NCI-H345 treated with DMSO at 0.1 percent for 48 hours (cell line): Measurements from ENCODE around the gene COL8A2.

Source experiments
- DNase-seq: peaks from one replicate; lab custom pipeline; 2025; ENCODE audit not compliant: unreplicated experiment; lab: John Stamatoyannopoulos, UW

Gene COL8A2

DNA sequence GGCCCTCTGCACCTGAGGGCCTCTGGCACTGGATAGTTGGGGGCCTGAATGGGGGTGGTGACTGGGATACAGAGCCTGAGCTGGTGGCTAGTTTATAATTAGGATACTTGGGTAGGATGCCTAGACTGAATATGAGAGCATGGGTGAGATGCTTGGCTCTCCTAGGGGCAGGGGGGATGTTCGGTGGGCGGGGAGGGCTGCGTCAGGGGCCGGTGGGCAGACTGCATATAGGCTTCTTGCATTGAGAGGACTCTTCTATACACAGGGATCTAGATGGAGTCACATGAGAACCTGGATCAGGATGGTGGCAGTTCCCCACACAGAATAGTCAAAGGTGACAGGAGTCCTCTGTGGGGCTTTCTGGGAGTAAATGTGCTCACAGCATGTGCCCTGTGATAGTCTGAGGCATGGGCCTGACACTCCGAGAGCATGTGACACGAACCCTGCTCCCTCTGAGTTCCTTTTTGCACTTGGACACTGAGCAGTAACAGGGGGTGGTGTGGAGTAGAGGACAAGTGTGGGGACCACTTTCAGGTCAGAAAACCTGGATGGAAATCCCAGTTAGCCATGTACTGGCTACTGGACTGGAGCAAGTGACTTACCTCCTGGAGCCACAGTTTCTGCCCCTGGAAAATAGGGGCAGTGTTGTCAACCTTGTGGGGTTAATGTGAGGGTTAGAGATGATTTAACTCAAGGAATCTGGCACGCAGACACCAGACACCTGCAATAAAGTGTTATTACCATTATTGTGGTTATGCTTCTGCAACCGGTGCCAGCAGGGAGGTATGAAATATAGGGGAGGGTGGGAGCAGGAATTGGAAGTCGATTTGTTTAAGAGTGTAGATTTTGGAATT, 33.2 kb upstream of the COL8A2 start:
- DNase-seq: no peak

DNA sequence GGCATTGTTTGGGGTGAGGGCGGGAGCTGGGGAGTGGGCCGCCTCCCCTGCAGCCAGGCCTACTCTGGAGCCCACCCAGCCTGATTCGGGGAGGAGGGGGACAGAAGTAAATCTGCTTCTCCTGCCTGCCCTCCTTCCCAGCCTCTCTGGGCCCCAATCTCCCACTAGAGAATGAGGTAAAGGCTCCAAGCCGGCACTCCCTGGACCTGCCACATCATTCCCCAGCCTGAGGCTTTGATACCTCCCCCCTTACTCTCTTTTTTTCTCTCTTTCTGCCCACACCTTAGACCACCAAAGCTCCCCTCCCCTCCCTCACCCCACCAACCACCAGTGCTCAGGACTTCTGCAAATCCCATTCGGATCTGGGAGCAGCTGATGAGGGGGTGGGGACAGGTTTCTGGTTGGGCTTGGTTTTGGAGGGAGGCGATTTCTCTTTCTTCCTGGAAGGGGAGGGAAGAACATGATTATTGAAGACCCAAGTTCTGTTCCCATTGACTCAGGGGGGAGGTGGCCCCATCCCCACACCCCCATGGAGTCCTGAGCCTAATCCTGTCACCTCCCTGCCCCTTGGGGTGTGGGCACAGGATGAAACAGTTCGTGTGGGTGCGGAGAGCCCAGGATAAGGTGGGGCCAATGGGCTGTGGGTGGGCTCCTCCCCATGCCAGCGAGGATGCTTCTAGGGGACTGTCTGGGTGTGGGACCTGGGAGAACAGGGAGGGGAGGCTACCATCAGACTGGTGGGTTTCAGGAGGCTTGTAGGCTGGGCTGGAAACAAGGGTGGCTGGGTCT, 32.3 kb upstream of the COL8A2 start:
- no peak for DNase-seq

DNA sequence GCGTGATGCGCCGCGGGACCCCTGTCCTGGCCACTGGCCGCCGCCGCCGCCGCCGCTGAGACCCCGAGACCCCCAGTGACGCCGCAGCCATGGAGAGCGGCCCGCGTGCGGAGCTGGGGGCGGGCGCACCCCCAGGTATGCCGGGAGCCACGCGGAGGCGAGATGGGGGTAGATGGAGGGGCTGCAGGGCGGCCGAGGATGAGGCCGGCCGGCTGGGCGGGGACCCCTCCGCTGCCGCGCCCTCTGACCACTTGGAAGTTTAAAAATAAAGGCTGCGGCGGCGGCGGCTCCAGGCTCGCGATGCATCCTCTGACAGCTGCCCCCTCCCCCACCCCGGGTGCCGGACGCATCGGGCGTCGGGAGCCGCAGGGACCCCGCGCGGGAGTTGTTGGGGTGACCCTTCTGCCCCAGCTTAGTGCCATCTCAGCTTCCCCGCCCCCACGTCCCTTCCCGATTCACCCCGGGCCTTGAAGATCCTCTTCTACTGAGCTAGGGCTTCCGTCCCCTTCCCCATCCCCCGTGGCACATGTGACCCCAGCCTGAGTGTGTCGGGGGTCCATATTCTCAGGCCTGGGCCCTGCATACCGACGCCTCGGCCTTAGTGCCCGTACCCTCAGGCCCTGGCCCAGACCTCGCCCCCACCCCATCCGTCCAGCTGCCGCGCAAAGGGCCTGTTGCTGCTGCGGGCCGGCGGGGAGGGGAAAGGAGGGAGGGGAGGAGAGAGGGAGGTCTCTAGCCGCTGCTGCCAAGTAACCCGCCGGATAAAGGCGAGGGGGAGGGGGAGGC, 31.5 kb upstream of the COL8A2 start:
- peak; percentile 45 for DNase-seq

DNA sequence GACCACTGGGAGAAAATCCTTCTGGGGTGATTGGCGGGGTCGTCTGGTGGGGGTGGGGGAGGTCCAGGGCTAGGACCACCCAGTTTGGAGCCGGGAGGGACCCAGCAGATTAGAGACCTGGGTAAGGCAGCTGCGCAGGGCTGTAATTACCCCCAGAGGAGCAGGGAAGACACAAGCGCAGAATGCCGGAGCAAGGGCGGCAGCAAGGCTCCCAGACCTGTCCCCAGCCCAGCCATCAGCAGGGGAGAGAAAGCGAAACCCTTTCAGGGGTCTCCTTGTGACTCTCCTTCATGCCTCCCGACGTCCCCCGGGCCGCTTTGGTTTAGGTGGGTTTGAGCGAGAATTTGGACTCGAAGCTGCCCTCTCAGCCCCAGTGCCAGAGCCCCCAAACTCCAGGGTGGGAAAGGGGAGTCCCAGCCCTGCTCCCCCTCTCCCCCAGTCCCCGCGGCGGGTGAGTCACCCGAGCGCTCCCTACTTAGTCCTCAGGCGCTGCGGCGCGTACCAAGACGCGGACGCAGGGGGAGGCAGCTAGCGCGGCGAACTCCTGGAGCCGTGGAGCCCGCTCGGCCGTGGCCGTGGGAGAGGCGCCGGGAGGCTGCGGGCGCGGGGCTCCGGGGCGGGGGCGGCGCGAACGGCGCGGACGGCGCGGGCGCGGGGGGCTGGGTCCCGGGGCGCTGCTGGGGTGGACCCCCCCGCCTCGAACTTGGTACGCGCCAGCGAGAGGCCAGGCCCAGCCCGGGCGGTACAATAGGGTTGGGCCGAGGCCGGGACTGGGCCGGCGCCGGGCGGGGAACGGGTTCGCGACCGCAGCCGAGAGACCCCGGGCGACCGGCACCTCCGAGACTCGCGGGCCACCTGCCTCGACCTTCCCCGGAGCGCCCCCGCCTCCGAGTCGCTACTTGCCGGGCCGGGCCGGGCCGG, 30.6 kb upstream of the COL8A2 start, which contains the start of gene MAP7D1:
MAP7D1 (plus strand) TSS at position 753 of the 921 bp plus-strand sequence. CDS start 258 bp downstream, outside the sequence.
- DNase-seq: peak; percentile 60

DNA sequence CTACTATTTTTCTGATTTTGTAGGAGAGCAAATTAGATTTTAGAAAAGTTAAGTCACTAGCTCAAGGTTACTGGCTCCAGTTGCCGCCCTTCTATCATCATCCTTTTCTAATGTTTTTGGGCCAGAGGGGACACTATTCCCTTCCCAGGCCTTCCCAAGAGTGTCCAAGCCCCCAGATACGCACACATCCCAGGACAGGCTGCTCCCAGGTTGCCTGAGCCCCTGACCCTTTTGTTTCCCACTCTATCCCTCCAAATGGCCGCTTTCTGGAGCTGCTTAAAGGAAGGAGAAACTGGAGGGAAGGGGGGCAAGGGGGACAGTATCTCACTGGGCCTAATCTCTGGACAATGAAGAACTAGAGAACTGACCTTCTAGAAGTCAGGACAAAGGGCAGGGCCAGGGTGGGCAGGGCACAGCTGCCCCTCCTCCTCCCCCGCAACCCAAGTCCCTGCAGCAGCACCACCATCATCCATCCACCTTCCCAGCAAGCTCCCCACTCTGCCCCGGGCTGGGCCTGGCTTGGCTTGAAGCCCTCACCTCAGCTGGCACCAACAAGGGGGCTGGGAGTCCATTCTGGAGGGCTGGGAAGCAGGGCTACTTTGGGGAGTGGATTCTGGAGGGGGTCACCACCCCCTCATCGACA, 29.9 kb upstream of the COL8A2 start:
- no peak for DNase-seq

DNA sequence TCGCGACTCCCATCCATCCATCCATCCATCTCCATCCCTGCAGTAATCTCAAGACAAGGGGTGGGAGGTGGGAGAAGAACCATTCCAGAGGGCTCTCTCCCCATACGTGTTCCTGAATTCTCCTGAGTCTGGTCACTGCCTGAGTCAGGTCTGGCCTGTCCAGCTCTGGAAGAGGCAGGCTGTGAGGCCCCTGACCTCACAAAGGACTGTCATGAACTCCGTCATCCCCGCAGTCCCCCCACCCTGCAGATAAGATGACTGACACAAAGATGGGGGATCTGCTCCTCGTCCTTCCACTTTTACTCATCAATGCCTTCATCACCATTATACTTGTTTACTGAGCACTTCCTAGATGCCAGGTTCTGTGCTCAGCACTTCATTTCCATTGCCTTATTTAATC, 29.3 kb upstream of the COL8A2 start:
- no peak for DNase-seq

DNA sequence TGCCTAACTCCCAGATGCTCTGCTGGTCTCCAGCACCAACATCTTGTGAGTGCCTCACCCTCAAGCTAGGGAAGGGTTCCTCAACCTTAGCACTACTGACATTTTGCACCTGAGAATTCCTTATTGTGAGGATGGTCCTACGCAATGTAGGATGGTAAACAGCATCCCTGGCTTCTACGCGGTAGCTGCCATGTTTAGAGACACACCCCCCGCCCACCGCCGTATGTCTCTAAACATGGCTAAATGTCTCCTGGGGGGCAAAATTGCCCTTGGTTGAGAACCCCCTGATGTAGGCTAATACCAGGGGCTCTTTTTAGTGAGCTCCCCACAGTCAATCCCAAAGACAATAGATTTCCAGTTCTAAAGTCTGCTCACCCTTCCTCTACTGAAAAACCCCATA, 28.5 kb upstream of the COL8A2 start:
- DNase-seq: no peak

DNA sequence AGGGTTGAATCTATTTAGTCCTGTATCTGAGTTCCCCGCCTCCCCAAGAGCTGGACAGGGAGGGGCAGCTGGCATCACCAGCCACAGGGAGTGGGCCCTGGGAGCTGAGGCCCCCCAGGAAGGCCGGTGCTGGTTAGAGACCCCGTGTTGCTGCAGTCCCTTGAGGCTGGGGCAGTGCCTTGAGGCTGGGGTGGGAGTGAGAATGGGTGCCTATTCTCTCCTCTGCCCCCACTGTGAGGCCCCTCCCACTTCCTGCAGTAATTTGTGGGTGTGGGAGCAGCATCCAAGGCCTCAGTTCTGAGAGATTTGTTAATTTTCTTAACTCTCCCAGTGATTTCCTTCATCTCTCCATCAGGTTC, 26.8 kb upstream of the COL8A2 start:
- no peak for DNase-seq

DNA sequence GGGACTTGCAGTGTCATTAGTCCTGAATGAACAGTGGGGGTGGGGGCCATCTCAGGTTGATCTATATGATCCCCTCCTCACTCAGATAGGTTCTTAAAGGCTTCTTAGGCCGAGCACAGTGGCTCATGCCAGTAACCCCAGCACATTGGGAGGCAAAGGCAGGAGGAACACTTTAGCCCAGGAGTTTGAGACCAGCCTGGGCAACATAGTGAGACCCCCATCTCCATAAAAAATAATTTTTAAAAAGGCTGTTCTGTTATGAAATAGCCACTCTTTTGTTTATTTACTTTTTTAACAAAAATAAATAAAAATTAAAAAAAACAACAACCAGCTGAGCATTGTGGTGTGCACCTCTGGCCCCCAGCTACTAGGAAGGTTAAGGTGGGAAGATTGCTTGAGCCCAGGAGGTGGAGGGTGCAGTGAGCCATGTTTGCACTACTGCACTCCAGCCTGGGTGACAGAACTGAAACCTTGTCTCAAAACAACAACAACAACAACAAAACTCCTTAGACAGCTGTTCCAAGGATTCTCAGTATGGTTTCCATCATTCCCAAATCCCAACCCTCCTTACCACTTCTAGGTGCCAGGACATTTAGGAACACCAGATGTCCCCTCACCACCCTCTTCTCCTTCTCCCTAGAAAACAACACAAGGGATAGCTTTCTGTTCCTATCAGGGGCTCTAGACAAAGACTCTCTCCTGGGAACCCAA, 26.3 kb upstream of the COL8A2 start:
- DNase-seq: no peak

DNA sequence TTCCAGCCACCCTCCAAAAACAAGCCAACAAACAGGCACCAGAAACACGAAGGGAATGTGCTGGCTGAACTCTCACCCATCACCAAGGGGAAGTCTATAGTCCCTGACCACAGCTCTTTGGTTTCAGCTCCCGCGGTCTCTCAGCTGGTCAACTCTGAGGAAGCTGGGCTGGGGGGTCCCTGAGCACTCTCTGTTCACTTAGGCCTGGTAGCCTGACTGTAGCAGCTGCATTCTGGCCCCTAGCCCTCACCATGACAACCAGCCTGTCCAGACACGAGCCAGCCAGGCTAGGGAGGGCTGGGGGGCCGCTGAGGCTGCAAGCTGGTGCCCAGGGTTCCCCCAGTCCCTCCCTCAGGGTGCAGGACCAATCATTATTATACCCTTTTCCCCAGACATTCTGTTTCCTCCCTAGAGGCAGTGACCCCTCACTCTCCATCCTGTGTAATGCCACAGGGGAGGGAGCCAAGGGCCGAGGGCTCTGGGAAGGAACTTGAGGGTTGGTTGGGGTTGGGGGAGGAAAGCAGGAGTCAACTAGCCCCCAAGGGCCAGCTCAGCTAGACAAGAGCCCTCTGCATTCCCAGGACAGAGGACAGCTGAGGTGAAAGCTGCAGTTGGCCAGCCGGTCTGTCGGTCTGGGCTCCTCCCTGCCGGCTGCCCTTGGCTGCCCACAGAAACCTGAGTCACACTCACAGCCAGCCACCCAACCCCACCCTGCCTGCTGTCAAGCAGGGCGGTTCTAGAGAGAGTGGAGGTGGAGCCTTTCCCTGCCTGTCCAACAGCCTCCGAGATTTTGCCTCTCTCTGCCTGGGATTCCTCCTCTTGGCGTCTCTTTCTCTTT, 25.5 kb upstream of the COL8A2 start:
- peak; percentile 66 for DNase-seq

DNA sequence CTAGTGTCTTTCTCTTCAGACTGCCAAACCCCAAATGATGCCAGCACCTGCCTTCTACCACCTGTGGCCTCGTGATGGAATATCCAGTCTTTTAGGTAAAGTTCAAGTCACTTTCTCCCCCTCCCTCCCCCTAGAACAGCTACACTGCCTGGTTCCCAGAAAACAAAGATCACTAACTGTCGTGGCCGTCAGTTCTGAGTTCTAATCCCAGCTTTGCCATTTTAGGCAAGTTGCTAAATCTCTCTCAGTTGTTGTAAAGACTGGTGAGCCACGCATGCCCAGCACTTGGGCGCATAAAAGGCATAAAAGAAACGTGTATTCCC, 24.9 kb upstream of the COL8A2 start:
- DNase-seq: no peak

DNA sequence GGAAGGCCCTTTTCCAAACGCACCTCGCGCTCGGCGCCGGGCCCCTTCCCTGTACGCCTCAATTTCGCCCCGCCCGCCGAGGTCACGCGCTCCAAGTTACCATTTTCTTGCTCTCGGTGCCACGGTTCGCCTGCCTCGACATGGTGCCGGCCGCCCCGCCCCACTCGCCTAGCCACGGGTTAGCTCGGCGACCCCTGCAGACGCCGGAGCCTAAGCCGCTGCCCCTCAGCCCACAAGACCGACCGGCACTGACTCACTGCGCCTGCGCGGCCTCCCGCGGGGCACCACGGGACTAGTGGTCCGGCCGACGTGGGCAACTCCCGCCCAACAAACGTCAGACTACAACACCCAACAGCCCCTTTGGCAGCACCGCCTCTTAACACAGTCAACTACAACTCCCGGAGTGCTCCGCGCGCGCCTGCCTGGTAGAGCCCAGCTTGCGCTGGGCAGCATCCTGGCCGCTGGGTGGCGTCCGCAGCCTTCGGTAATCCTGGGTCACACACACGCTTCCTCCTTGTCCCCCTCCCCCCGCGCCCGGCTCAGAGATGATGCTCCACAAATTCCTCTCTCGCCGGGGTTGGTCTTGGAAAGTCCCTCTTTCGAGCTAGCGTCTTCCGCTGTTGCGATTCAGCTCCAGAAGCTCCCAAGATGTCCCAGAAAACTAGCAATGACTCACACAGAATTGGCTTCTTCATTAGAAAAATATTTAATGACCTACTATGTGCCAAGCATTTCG, 24.4 kb upstream of the COL8A2 start, which contains the start of gene TRAPPC3:
TRAPPC3 (minus strand) TSS at position 250 of the 736 bp plus-strand sequence; CDS start at position 142, 108 bp downstream.
- peak; percentile 98 for DNase-seq

DNA sequence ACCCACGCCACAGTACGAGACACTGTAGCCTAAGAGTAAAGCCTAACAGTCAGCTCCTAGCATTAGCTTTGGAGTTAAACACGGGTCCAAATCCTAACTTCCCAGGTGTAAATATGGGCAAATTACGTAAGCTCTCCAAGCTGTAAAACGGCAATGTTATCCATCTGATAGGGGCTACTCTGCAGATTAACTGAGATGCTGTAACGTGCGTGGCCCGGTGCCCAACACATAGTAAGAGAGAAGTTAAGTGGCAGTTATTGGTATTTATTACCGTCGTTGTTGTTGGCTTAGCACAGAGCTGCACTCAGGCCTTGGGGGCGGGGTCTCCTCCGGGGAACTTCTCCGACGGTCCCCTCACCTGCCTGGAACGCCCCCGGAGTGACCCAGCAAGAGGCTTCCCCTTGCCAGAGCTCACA, 23.8 kb upstream of the COL8A2 start:
- no peak for DNase-seq

DNA sequence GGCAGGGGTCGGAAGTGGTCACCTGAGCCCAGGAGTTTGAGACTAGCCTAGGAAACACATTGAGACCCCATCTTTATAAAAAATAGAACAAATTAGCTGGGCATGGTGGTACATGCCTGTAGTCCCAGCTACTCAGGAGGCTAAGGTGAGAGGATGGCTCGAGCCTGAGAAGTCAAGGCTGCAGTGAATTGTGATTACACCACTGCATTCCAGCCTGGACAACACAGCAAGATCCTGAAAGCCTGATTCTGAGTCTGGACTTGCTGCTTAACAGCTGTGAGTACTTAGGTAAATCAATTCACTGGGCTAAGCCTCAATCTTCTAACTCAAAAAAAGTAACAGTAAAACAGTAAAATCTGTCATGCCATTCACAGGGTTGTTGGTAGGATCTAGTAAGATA, 19.4 kb upstream of the COL8A2 start:
- no peak for DNase-seq

DNA sequence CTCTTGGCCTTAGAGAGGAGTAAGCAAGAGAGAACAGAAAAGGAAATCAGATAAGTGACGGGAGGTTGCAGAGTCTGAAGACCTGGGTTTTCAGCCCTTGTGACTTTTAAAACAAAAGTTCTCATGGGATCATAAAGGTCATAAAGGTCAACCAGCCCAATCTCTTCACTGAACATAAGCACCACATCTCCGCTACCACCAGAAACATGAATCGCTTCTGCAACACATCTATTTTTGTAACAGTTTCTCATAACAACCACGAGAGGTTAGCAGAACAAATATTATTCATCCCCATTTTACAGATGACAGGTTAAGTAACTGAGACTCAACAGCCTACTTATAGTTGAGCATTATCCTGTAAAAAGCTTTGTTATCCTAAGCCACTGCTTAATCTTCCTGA, 18.4 kb upstream of the COL8A2 start:
- DNase-seq: no peak

DNA sequence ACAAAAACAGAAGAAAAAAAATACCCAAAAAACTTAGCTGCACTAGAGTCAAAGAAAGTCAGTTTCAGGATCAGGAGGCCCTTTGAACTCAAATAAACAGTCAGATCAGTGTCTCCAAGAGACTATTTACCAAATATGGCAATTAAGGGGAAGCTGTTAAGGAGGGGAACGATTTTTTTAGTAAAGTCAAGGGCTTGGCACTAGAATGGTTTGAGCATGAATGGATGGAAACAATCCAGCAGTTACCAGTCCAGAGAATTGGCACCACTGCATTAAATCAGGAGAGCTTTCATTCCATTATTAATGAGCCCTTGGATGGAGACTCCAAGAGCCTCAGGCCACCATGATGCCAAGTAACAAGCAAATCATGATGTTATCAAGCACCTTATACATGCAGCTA, 17.1 kb upstream of the COL8A2 start:
- no peak for DNase-seq

DNA sequence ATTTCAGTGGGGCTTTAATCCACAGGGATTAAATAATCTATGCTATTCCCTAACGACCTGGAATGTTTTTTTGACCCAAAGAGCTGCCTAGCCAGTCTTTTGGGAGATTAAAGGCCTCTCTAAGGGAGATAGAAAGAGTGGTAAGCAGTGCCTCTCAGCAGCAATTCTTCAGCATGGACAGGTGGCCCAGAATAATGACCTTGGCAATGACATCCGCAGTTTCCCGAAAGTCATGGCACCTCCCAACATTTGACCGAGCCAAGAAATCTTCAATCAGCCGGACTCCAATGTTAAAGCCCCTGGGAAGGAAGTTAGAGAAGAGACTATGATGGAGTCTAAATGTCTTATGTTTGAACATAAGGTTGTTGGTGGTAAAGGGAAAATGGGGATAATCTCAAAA, 14.5 kb upstream of the COL8A2 start:
- no peak for DNase-seq

DNA sequence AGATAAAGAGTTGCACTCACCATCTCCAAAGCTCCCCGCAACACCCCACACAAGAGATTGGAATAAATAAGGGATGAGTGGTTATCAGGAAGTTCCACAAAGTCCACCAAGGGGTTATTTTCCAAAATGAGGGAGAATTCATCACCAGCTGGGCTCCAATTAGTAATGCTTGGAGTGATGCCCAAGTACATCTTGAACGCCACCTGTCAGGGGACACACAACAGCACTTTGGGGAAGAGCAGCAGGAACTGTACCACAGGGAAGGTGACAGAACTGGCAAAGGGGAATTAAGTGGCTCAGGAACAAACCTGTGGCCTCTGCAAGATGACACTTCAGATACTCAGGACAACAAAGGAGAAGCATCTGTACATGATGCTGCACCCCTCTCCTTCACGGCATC, 12.8 kb upstream of the COL8A2 start:
- peak; percentile 69 for DNase-seq
